Bronchial epithelial cell (primary cell): Measurements from ENCODE around the gene TMEM131. TPM values are rescaled to one million over a fixed set of nuclear protein-coding genes. Genes with fewer than 3 reads are reported as not detected.

Source experiments
- DNase-seq: peaks from one replicate; pipeline ENCODE4 v3.0.0-alpha.2; 2010; ENCODE audit warnings: low read depth
- FAIRE-seq: peaks from 2 replicates; lab custom pipeline; 2011; peaks lifted over from hg19 to GRCh38; lab: Jason Lieb, UNC
- H3K27me3 ChIP-seq: 2 replicates; pipeline ENCODE4 v1.5.1; 2011; ENCODE audit warnings: low read length; ENCODE audit not compliant: control insufficient read depth, insufficient read depth
- H3K36me3 ChIP-seq: 2 replicates; pipeline ENCODE4 v1.5.1; 2011; ENCODE audit warnings: low read length; ENCODE audit not compliant: control insufficient read depth, insufficient read depth
- H3K4me3 ChIP-seq: 2 replicates; pipeline ENCODE4 v1.5.1; 2011; ENCODE audit warnings: mild to moderate bottlenecking, low read depth, low read length, control low read depth
- total RNA-seq: library from RNA; depleted of rRNA; stranded (reverse); fragments of >200 nt; gene quantifications from 2 replicates; pipeline ENCODE4 v1.2.1, GENCODE V29; 2014
- TF ChIP-seq, protein P1 (sequence below): IDR thresholded peaks from 2 replicates; pipeline ENCODE4 v1.5.1; 2011; ENCODE audit warnings: mild to moderate bottlenecking, moderate library complexity, low read length, control low read depth, inconsistent platforms; ENCODE audit not compliant: insufficient read depth, severe bottlenecking

The TMEM131 gene
- total RNA-seq, 1 donor from 2014 or later: 14.0 TPM

DNA sequence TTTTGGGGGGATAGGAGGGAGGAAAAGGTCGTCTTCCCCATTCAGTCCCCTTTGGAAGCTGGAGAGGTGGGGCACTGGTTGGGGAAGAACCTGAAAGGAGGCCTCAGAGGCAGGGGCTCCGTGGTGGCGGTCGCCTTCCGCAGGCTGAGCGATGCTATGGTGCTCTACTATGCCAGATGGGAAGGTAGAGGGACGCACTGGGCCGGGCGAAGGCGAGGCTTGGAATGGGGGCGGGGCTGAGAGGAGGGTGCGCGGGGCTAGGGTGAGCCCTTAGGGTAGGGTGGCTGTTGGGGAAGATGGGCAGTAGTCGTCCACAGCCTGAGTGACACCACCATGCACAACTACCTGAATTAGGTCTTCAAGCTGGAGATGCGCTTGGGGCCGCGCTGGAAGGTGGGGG, 271.2 kb downstream of the TMEM131 start:
- FAIRE-seq: no peak
- no peaks in the 10 kb centered on the region for H3K36me3 ChIP-seq
- TF ChIP-seq, protein P1, sequence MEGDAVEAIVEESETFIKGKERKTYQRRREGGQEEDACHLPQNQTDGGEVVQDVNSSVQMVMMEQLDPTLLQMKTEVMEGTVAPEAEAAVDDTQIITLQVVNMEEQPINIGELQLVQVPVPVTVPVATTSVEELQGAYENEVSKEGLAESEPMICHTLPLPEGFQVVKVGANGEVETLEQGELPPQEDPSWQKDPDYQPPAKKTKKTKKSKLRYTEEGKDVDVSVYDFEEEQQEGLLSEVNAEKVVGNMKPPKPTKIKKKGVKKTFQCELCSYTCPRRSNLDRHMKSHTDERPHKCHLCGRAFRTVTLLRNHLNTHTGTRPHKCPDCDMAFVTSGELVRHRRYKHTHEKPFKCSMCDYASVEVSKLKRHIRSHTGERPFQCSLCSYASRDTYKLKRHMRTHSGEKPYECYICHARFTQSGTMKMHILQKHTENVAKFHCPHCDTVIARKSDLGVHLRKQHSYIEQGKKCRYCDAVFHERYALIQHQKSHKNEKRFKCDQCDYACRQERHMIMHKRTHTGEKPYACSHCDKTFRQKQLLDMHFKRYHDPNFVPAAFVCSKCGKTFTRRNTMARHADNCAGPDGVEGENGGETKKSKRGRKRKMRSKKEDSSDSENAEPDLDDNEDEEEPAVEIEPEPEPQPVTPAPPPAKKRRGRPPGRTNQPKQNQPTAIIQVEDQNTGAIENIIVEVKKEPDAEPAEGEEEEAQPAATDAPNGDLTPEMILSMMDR: no peak
- no peak overlapping the region for H3K4me3 ChIP-seq
- no peaks in the 10 kb centered on the region for H3K27me3 ChIP-seq
- no peak for DNase-seq

DNA sequence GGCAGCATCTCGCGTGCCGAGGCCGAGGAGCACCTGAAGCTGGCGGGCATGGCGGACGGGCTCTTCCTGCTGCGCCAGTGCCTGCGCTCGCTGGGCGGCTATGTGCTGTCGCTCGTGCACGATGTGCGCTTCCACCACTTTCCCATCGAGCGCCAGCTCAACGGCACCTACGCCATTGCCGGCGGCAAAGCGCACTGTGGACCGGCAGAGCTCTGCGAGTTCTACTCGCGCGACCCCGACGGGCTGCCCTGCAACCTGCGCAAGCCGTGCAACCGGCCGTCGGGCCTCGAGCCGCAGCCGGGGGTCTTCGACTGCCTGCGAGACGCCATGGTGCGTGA, 271.7 kb downstream of the TMEM131 start:
- Histone ChIP-seq H3K27me3 (no peaks in the 10 kb centered on the region), H3K36me3 (no peaks in the 10 kb centered on the region), H3K4me3 (no peak overlapping the region)
- TF ChIP-seq, protein P1: no peak
- no peak for FAIRE-seq
- no peak for DNase-seq

DNA sequence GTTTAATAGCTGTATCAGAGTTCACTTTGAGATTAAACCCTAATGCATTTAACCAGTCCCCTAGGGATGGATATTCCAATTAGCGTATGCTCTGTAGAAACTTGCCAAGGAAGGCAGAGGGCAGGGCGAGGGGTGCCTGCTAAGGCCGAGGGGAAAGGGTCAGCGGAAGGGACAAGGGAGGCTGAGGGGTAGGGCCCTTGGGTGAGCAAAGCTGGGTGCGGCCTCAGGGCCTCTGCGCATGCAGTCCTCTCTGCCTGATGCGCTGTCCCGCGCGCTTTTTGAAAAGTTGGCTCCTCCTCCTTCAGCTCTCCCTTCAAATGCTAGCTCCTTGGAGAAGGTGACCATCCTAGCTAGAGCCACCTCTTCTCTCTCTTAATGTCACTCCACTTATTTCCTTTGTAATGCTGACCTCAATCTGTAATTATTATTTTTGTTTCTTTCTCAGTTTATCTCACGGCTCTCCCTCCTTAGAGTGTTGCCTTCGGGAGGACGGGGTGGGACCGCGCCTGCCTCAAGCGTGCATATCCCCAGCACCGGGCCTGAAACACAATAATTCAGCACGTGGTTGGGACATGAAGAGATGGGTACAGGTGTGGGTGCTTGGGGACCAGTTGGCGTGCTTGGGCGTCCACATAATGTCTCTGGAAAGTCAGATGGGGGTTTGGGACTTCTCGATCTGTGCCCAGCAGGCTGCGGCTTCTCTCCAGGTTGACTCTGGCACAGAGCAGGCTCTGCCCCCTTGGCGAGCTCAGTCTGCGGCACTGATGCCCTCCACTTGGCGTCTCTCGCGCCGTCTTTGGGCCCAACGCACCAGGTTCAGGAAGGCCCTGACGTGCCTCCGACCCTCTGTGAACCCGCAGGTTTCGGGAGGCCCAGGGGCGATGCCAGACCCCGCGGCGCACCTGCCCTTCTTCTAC, 272.3 kb downstream of the TMEM131 start:
- H3K36me3 ChIP-seq: no peaks in the 10 kb centered on the region
- DNase-seq: no peak
- H3K27me3 ChIP-seq: no peaks in the 10 kb centered on the region
- no peak for FAIRE-seq
- TF ChIP-seq, protein P1: no peak
- H3K4me3 ChIP-seq: no peak overlapping the region

DNA sequence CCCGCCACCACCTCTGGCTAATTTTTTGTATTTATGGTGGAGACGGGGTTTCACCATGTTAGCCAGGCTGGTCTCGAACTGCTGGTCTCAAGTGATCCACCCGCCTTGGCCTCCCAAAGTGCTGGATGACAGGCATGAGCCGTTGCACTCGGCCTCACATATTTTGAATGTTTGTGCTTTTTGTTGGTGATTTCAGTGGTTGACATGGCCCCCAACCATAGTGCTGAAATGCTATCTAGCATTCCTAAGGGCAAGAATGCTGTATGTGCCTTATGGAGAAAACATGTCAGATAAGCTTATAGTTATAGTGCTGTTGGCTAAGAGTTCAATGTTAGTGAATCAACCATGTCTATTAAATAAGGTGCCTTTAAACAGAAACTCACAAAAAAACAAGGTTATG, 273.5 kb downstream of the TMEM131 start:
- Histone ChIP-seq H3K27me3 (no peaks in the 10 kb centered on the region), H3K36me3 (no peaks in the 10 kb centered on the region), H3K4me3 (no peak overlapping the region)
- TF ChIP-seq, protein P1: no peak
- FAIRE-seq: no peak
- no peak for DNase-seq

DNA sequence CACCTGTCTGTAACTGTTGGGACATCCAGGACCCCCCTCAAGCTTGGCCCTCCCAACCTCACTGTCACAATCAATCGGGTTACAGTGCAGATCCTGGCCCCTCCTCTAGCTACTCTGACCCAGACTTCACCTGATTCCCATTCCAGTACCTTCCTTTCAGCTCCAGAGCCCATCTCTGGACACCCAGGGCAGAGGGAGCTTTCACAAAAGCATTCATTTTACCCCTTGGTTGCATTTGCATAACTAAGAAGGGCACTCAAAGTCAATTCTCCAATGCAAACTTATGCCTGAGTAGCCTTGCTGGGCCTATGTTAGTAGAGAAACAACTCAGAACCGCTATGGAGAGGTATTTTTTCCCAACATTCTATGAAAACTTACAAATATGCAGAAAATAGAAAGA, 275.0 kb downstream of the TMEM131 start:
- Histone ChIP-seq H3K27me3 (no peaks in the 10 kb centered on the region), H3K36me3 (no peaks in the 10 kb centered on the region), H3K4me3 (no peak overlapping the region)
- DNase-seq: no peak
- FAIRE-seq: no peak
- TF ChIP-seq, protein P1: no peak
